ENCODE data around the gene SPAST. TPM values are rescaled to one million over a fixed set of nuclear protein-coding genes. Genes with fewer than 3 reads are reported as not detected.

SPAST gene
- total and polyA plus RNA-seq, 2 of the 13 experiments (the other 11 are each of a cell fraction or from before 2014, with no cell fraction given) = 11.5 to 40.4 TPM

DNA sequence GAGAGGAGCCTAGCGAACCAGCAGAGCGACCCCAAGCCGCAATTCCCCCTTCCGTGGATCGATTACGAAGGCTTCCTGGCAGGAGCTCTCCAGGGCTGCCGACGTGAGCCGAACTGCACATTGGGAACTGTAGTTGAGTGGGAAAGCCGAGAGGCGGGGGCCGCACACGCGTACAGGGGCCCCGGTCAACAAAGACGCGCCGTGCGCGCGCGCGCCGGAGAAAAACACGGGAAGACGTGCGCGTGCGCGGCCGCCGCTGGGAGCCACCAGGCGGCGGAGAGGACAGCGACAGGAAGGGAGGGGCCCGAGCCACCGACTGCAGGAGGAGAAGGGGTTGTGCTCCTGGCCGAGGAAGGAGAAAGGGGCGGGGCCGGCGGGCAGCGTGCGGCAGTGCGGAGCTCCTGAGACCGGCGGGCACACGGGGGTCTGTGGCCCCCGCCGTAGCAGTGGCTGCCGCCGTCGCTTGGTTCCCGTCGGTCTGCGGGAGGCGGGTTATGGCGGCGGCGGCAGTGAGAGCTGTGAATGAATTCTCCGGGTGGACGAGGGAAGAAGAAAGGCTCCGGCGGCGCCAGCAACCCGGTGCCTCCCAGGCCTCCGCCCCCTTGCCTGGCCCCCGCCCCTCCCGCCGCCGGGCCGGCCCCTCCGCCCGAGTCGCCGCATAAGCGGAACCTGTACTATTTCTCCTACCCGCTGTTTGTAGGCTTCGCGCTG, at the start of gene SPAST (continued):
- TF ChIP-seq, protein P1, sequence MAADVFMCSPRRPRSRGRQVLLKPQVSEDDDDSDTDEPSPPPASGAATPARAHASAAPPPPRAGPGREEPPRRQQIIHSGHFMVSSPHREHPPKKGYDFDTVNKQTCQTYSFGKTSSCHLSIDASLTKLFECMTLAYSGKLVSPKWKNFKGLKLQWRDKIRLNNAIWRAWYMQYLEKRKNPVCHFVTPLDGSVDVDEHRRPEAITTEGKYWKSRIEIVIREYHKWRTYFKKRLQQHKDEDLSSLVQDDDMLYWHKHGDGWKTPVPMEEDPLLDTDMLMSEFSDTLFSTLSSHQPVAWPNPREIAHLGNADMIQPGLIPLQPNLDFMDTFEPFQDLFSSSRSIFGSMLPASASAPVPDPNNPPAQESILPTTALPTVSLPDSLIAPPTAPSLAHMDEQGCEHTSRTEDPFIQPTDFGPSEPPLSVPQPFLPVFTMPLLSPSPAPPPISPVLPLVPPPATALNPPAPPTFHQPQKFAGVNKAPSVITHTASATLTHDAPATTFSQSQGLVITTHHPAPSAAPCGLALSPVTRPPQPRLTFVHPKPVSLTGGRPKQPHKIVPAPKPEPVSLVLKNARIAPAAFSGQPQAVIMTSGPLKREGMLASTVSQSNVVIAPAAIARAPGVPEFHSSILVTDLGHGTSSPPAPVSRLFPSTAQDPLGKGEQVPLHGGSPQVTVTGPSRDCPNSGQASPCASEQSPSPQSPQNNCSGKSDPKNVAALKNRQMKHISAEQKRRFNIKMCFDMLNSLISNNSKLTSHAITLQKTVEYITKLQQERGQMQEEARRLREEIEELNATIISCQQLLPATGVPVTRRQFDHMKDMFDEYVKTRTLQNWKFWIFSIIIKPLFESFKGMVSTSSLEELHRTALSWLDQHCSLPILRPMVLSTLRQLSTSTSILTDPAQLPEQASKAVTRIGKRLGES (CRISPR knock-in tag; IDR thresholded peaks at IDR 0.05; ENCODE audit: borderline replicate concordance) = peak; percentile 67; the same call in 1 of the 2 replicates
- TF ChIP-seq ZMYM4 (CRISPR knock-in tag; IDR thresholded peaks at IDR 0.05) (peak; percentile 88), ZUFSP (CRISPR knock-in tag; IDR thresholded peaks at IDR 0.05; ENCODE audit: borderline replicate concordance) (no peak), MYNN (CRISPR knock-in tag; IDR thresholded peaks at IDR 0.05; ENCODE audit: low read depth) (0 out of 2 replicates have a peak, but pooled peaks have one; percentile 20), ZBTB1 (CRISPR knock-in tag; IDR thresholded peaks at IDR 0.05; ENCODE audit: borderline replicate concordance) (no peak), POGZ (CRISPR knock-in tag; IDR thresholded peaks at IDR 0.05) (peak; percentile 91), ZSCAN12 (CRISPR knock-in tag; IDR thresholded peaks at IDR 0.05) (no peak; the same call in none of the 2 replicates), KDM6A (CRISPR knock-in tag; IDR thresholded peaks at IDR 0.05; ENCODE audit: low read depth) (no peak), DPF2 (CRISPR knock-in tag; IDR thresholded peaks at IDR 0.05; ENCODE audit: borderline replicate concordance, low read depth) (no peak), ZNF777 (CRISPR knock-in tag; IDR thresholded peaks at IDR 0.05) (peak; percentile 72), ONECUT2 (CRISPR knock-in tag; IDR thresholded peaks at IDR 0.05) (peak; percentile 99), NFKBIZ (CRISPR knock-in tag; IDR thresholded peaks at IDR 0.05) (no peak), RFXAP (CRISPR knock-in tag; IDR thresholded peaks at IDR 0.05; ENCODE audit: borderline replicate concordance) (peak; percentile 92), FOXC1 (CRISPR knock-in tag; IDR thresholded peaks at IDR 0.05; ENCODE audit: borderline replicate concordance) (peak; percentile 96; the same call in 1 of the 2 replicates), SETDB1 (CRISPR knock-in tag; IDR thresholded peaks at IDR 0.05; ENCODE audit: borderline replicate concordance) (no peak), EED (CRISPR knock-in tag; IDR thresholded peaks at IDR 0.05) (no peak), ZNF263 (CRISPR knock-in tag; IDR thresholded peaks at IDR 0.05) (peak; percentile 98), ZNF879 (CRISPR knock-in tag; IDR thresholded peaks at IDR 0.05) (no peak)
- TF ChIP-seq, protein P2, sequence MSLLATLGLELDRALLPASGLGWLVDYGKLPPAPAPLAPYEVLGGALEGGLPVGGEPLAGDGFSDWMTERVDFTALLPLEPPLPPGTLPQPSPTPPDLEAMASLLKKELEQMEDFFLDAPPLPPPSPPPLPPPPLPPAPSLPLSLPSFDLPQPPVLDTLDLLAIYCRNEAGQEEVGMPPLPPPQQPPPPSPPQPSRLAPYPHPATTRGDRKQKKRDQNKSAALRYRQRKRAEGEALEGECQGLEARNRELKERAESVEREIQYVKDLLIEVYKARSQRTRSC (CRISPR knock-in tag; IDR thresholded peaks at IDR 0.05; ENCODE audit: low read depth) = 0 out of 2 replicates have a peak, but pooled peaks have one; percentile 77
- TF ChIP-seq, protein P3, sequence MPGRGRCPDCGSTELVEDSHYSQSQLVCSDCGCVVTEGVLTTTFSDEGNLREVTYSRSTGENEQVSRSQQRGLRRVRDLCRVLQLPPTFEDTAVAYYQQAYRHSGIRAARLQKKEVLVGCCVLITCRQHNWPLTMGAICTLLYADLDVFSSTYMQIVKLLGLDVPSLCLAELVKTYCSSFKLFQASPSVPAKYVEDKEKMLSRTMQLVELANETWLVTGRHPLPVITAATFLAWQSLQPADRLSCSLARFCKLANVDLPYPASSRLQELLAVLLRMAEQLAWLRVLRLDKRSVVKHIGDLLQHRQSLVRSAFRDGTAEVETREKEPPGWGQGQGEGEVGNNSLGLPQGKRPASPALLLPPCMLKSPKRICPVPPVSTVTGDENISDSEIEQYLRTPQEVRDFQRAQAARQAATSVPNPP (CRISPR knock-in tag; IDR thresholded peaks at IDR 0.05) = peak; percentile 47; the same call in 1 of the 2 replicates

All from HepG2 (cell line).